Measurements from ENCODE around the gene OR1F1. TPM values are rescaled to one million over a fixed set of nuclear protein-coding genes. Genes with fewer than 3 reads are reported as not detected.

OR1F1 gene
- not detected in 2 replicates for total RNA-seq

GRCh38 chr16:3187798-3188674 is at the start of gene OR1F1:
Gene OR1F1, plus strand, starts transcription at chr16:3188204.

DNA sequence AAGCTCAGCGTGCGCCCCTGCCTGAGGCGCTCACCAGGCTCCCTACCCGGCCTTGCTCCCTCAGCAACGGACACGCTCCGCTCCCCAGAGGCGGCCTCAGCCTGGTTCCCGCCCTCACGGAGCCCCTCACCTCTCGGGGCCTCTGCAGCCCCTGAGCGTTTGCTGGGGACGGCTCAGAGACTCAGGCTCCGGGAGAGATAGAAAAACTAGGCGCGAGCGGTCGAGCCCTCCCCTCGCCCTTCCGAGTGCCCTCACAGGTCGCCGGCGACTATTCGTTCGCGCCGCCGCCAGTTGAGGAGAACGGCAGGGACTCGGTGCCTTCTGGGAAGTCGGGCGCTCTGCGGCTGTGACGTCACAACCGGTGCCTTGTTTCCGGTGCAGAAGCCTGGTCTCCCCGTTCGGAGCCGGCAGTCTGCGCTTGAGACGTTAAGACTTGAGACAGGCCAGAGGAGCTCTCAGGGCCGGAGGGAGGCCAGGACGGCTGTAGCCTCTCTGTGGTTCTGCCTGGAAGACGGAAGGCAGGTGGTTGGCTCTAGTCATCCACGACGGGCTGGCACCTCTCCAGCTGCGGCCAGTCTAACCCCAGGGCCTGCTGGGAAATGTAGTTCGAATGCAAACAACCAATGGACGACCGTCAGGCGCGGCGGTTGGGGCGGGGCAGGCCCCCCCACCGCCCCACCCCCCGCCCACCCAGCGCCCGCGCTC is 47.0 kb downstream of the OR1F1 start, which contains the start of gene ZNF200:
Gene ZNF200, minus strand, starts transcription at position 302 of the 705 bp plus-strand sequence. CDS start 1,403 bp downstream, outside the sequence.

Other genes starting within 250 kb of the OR1F1 start
- 0.11 TPM in 1 of 2 replicates, not detected in the other for gene KREMEN2, start 223.9 kb upstream of the OR1F1 start, total RNA-seq
- gene PAQR4, start 218.9 kb upstream of the OR1F1 start, total RNA-seq = 3.6 and 11.2 TPM in 2 replicates
- gene PKMYT1, start 207.8 kb upstream of the OR1F1 start, total RNA-seq = 3.5 and 16.8 TPM in 2 replicates
- gene CLDN9, start 175.3 kb upstream of the OR1F1 start, total RNA-seq = not detected in 2 replicates
- gene CLDN6, start 170.0 kb upstream of the OR1F1 start, total RNA-seq = not detected in 2 replicates
- 269 and 359 TPM in 2 replicates for gene TNFRSF12A, start 167.8 kb upstream of the OR1F1 start, total RNA-seq
- gene HCFC1R1, start 164.3 kb upstream of the OR1F1 start, total RNA-seq = 4.6 and 17.7 TPM in 2 replicates
- 31.4 and 32.7 TPM in 2 replicates for gene THOC6, start 164.2 kb upstream of the OR1F1 start, total RNA-seq
- gene BICDL2, start 151.3 kb upstream of the OR1F1 start, total RNA-seq = under 0.01 and 0.25 TPM in 2 replicates
- under 0.01 and 0.11 TPM in 2 replicates for gene MMP25, start 141.6 kb upstream of the OR1F1 start, total RNA-seq
- gene IL32, start 122.6 kb upstream of the OR1F1 start, total RNA-seq = 1.9 and 8.6 TPM in 2 replicates
- gene ZSCAN10, start 88.9 kb upstream of the OR1F1 start, total RNA-seq = not detected in 2 replicates
- gene ZNF205, start 75.6 kb upstream of the OR1F1 start, total RNA-seq = 20.5 and 24.1 TPM in 2 replicates
- gene ZNF213, start 53.2 kb upstream of the OR1F1 start, total RNA-seq = 7.4 and 9.5 TPM in 2 replicates
- gene ZNF200, start 47.0 kb downstream of the OR1F1 start, total RNA-seq = 8.1 and 9.2 TPM in 2 replicates
- gene MEFV, start 68.4 kb downstream of the OR1F1 start, total RNA-seq = 0.12 TPM in 1 of 2 replicates, not detected in the other
- gene ZNF263, start 95.3 kb downstream of the OR1F1 start, total RNA-seq = 43.3 and 47.5 TPM in 2 replicates
- 6.3 and 6.4 TPM in 2 replicates for gene TIGD7, start 117.2 kb downstream of the OR1F1 start, total RNA-seq
- 20.8 and 21.1 TPM in 2 replicates for gene ZNF75A, start 117.3 kb downstream of the OR1F1 start, total RNA-seq
- gene OR2C1, start 167.7 kb downstream of the OR1F1 start, total RNA-seq = 0.25 TPM in 1 of 2 replicates, not detected in the other
- 10.6 and 11.7 TPM in 2 replicates for gene ZSCAN32, start 212.8 kb downstream of the OR1F1 start, total RNA-seq
- gene ZNF174, start 213.0 kb downstream of the OR1F1 start, total RNA-seq = 4.5 and 5.6 TPM in 2 replicates